HEK293T (cell line): Measurements from ENCODE around the gene MAP2K5.

Experiments
- CTCF ChIA-PET: fragments of 350-600 bp; formaldehyde crosslinking; extraction: SDS; loops from one replicate; lab custom pipeline; 2021; ENCODE audit warnings: antibody characterized with exemption, inconsistent platforms; lab: Yijun Ruan, JAX
- POLR2A ChIA-PET: fragments of 350-600 bp; formaldehyde crosslinking; extraction: SDS; loops from one replicate; lab custom pipeline; 2020; ENCODE audit warnings: antibody characterized with exemption, inconsistent platforms; lab: Yijun Ruan, JAX
- DNase-seq: peaks from one replicate; pipeline ENCODE4 v3.0.0; 2012; ENCODE audit warnings: mixed read lengths; ENCODE audit errors: extremely low spot score
- ARNT ChIP-seq: fragments of 450-650 bp; IDR thresholded peaks from 2 replicates; pipeline ENCODE4 v1.6.1; 2017; ENCODE audit warnings: mild to moderate bottlenecking
- BHLHE40 ChIP-seq: fragments of 450-650 bp; IDR thresholded peaks from 2 replicates; pipeline ENCODE4 v1.6.1; 2016; ENCODE audit warnings: mild to moderate bottlenecking, moderate library complexity, borderline replicate concordance
- CTBP1 ChIP-seq: fragments of 450-650 bp; IDR thresholded peaks from 2 replicates; pipeline ENCODE4 v1.6.1; 2016; ENCODE audit warnings: borderline replicate concordance
- ELF4 ChIP-seq: fragments of 450-650 bp; IDR thresholded peaks from 2 replicates; pipeline ENCODE4 v1.6.1; 2017; ENCODE audit warnings: antibody characterized with exemption
- FOXA1 ChIP-seq: fragments of 450-650 bp; IDR thresholded peaks from 2 replicates; pipeline ENCODE4 v1.6.1; 2016; ENCODE audit warnings: mild to moderate bottlenecking
- FOXK2 ChIP-seq: fragments of 450-650 bp; IDR thresholded peaks from 2 replicates; pipeline ENCODE4 v1.6.1; 2016; ENCODE audit warnings: mild to moderate bottlenecking
- FOXM1 ChIP-seq: fragments of 450-650 bp; IDR thresholded peaks from 2 replicates; pipeline ENCODE4 v1.6.1; 2017; ENCODE audit warnings: mild to moderate bottlenecking, borderline replicate concordance
- HDGF ChIP-seq: fragments of 450-650 bp; IDR thresholded peaks from 2 replicates; pipeline ENCODE4 v1.6.1; 2017; ENCODE audit warnings: antibody characterized with exemption, borderline replicate concordance
- L3MBTL2 ChIP-seq: fragments of 450-650 bp; conservative IDR thresholded peaks from 2 replicates; pipeline ENCODE4 v1.6.1; 2016; ENCODE audit warnings: mild to moderate bottlenecking
- LEF1 ChIP-seq: fragments of 450-650 bp; IDR thresholded peaks from 2 replicates; pipeline ENCODE4 v1.6.1; 2017; ENCODE audit warnings: mild to moderate bottlenecking, borderline replicate concordance
- NFRKB ChIP-seq: fragments of 450-650 bp; IDR thresholded peaks from 2 replicates; pipeline ENCODE4 v1.6.1; 2016; ENCODE audit warnings: mild to moderate bottlenecking, moderate library complexity
- PKNOX1 ChIP-seq: fragments of 450-650 bp; IDR thresholded peaks from 2 replicates; pipeline ENCODE4 v1.6.1; 2016
- SP1 ChIP-seq: fragments of 450-650 bp; IDR thresholded peaks from 2 replicates; pipeline ENCODE4 v1.6.1; 2017
- SUZ12 ChIP-seq: fragments of 450-650 bp; IDR thresholded peaks from 2 replicates; pipeline ENCODE4 v1.6.1; 2016; ENCODE audit warnings: mild to moderate bottlenecking
- TARDBP ChIP-seq: fragments of 450-650 bp; IDR thresholded peaks from 2 replicates; pipeline ENCODE4 v1.6.1; 2016
- ZNF384 ChIP-seq: fragments of 450-650 bp; IDR thresholded peaks from 2 replicates; pipeline ENCODE4 v1.6.1; 2016

The MAP2K5 gene

GRCh38 chr15:67776600-67776999, 234.1 kb downstream of the MAP2K5 start:
- CTCF ChIA-PET: no interaction called here
- POLR2A ChIA-PET: no interaction called here
- TF ChIP-seq ELF4 (no peak), TARDBP (no peak), LEF1 (no peak), ARNT (no peak), CTBP1 (no peak), HDGF (no peak), ZNF384 (no peak), FOXK2 (no peak), FOXA1 (no peak), SUZ12 (no peak), NFRKB (no peak), FOXM1 (no peak), PKNOX1 (no peak), BHLHE40 (no peak)

GRCh38 chr15:67777071-67777470, 234.6 kb downstream of the MAP2K5 start:
- CTCF ChIA-PET: no interaction called here
- DNase-seq: no peak
- TF ChIP-seq ELF4 (no peak), ARNT (no peak), PKNOX1 (no peak), CTBP1 (no peak), FOXM1 (no peak), NFRKB (no peak), SUZ12 (no peak), L3MBTL2 (no peak), LEF1 (no peak), SP1 (no peak), FOXA1 (no peak), BHLHE40 (no peak), ZNF384 (no peak), TARDBP (no peak), HDGF (no peak), FOXK2 (no peak)
- POLR2A ChIA-PET: no interaction called here

More at GRCh38 chr15:67776600-67776999, 234.1 kb downstream of the MAP2K5 start:
- DNase-seq: no peak

- no peak for TF ChIP-seq SP1
- TF ChIP-seq ZNF384: no peak
- TF ChIP-seq ELF4: no peak
- TF ChIP-seq ARNT: no peak
- TF ChIP-seq TARDBP: no peak
- TF ChIP-seq FOXK2: no peak
- TF ChIP-seq CTBP1: no peak
- TF ChIP-seq LEF1: no peak
- no peak for TF ChIP-seq SUZ12
- TF ChIP-seq BHLHE40: no peak
- TF ChIP-seq PKNOX1: no peak
- no peak for TF ChIP-seq FOXA1
- no peak for TF ChIP-seq HDGF
- no peak for TF ChIP-seq FOXM1
- TF ChIP-seq L3MBTL2: no peak
- TF ChIP-seq NFRKB: no peak
- no peak for DNase-seq
- CTCF ChIA-PET: interaction anchor here (0.6 kb wide), 1 partner anchor 64 kb away, joined by 6 read pairs; no protein-coding TSS in a partner anchor
- POLR2A ChIA-PET: no interaction called here
Observed at GRCh38 chr15:67777773-67778172, 235.3 kb downstream of the MAP2K5 start.

GRCh38 chr15:67778968-67779548, 236.6 kb downstream of the MAP2K5 start:
- DNase-seq: no peak
- ChIA-PET POLR2A (interaction anchor here (1.0 to 3.2 kb wide), 3 partner anchors 12 to 229 kb away, joined by 3 to 11 read pairs (median 6); no protein-coding TSS in a partner anchor), CTCF (interaction anchor here (0.8 to 1.1 kb wide), 2 partner anchors 8 to 17 kb away, joined by 3 to 4 read pairs; no protein-coding TSS in a partner anchor)
- TF ChIP-seq BHLHE40: no peak
- no peak for TF ChIP-seq NFRKB
- no peak for TF ChIP-seq FOXK2
- no peak for TF ChIP-seq CTBP1
- TF ChIP-seq FOXM1: no peak
- no peak for TF ChIP-seq SUZ12
- TF ChIP-seq ZNF384: no peak
- no peak for TF ChIP-seq LEF1
- TF ChIP-seq ARNT: no peak
- TF ChIP-seq FOXA1: no peak
- no peak for TF ChIP-seq ELF4
- TF ChIP-seq TARDBP: no peak
- no peak for TF ChIP-seq SP1
- no peak; the same call in 1 of the 2 replicates for TF ChIP-seq HDGF
- TF ChIP-seq PKNOX1: no peak
- no peak for TF ChIP-seq L3MBTL2

GRCh38 chr15:67779549-67780111, 237.1 kb downstream of the MAP2K5 start:
- ChIA-PET POLR2A (interaction anchor here (1.0 to 3.2 kb wide), 4 partner anchors 9 to 230 kb away, joined by 3 to 11 read pairs (median 5); no protein-coding TSS in a partner anchor), CTCF (interaction anchor here (0.8 to 1.1 kb wide), 2 partner anchors 9 to 17 kb away, joined by 3 to 4 read pairs; no protein-coding TSS in a partner anchor)
- TF ChIP-seq BHLHE40 (no peak), PKNOX1 (peak; percentile 74)
- DNase-seq: no peak
